GM12875 (cell line): Measurements from ENCODE around the gene HDHD3.

ENCODE experiments used
- H3K4me3 ChIP-seq: one replicate; pipeline ENCODE4 v1.5.1; 2011; ENCODE audit warnings: low read depth, low read length, control low read depth
- CTCF ChIP-seq: IDR thresholded peaks from 2 replicates; pipeline ENCODE4 v1.5.1; 2011; ENCODE audit warnings: low read depth, mild to moderate bottlenecking, control low read depth, inconsistent platforms, low read length, moderate library complexity, borderline replicate concordance; ENCODE audit not compliant: insufficient read depth

HDHD3 gene

GRCh38 chr9:113349445-113350094, 27.2 kb downstream of the HDHD3 start, which contains the start of gene BSPRY:
TSS of gene BSPRY (plus strand) at chr9:113349541. CDS start at chr9:113349580, 39 bp downstream.
- TF ChIP-seq CTCF = no peak
- H3K4me3 ChIP-seq = peak within 1 kb of the TSS; percentile 65

GRCh38 chr9:113349066-113349444, 27.7 kb downstream of the HDHD3 start:
- H3K4me3 ChIP-seq = peak overlapping the region; percentile 65
- TF ChIP-seq CTCF = no peak

GRCh38 chr9:113348437-113348836, 28.3 kb downstream of the HDHD3 start:
- no peak for TF ChIP-seq CTCF
- no peak overlapping the region for H3K4me3 ChIP-seq

- H3K4me3 ChIP-seq = no peak overlapping the region
- no peak for TF ChIP-seq CTCF
Measured at GRCh38 chr9:113345671-113346070, 31.1 kb downstream of the HDHD3 start.

GRCh38 chr9:113345190-113345589, 31.6 kb downstream of the HDHD3 start:
- H3K4me3 ChIP-seq = no peak overlapping the region
- no peak for TF ChIP-seq CTCF

- no peak overlapping the region for H3K4me3 ChIP-seq
- TF ChIP-seq CTCF = no peak
Measured at GRCh38 chr9:113343732-113344231, 33.0 kb downstream of the HDHD3 start.

GRCh38 chr9:113341712-113342410, 34.9 kb downstream of the HDHD3 start:
- TF ChIP-seq CTCF = no peak
- no peak overlapping the region for H3K4me3 ChIP-seq
